HG03571 (cell line): Measurements from ENCODE around the gene EMP3.

Experiments
- ATAC-seq: cut with Tn5 transposase; IDR thresholded peaks from one replicate; pipeline ENCODE4 v1.9.1; 2021; ENCODE audit not compliant: unreplicated experiment

EMP3 gene

GRCh38 chr19:48372904-48373303 is 47.6 kb downstream of the EMP3 start:
- ATAC-seq, result no peak

DNA sequence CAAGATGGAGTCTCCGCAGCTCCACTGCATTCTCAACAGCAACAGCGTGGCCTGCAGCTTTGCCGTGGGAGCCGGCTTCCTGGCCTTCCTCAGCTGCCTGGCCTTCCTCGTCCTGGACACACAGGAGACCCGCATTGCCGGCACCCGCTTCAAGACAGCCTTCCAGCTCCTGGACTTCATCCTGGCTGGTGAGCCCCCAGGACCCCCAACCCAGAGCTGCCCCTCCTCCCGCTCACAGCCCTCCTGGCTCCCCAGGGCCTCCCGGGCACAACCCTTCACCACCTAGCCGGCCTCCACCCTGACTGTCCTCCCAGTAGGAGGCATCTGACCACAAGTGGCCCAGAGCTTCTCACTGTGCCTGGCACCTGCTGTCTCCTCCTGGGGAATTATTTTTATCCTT is 48.2 kb downstream of the EMP3 start:
- no peak for ATAC-seq

- ATAC-seq, result no peak
These were observed 52.8 kb downstream of the EMP3 start for GRCh38 chr19:48378194-48378570.

GRCh38 chr19:48379058-48379457 is 53.7 kb downstream of the EMP3 start:
- ATAC-seq, result no peak
